HG02610 (cell line): Measurements from ENCODE around the gene PIP4K2B.

Experiments used
- ATAC-seq: cut with Tn5 transposase; IDR thresholded peaks from one replicate; pipeline ENCODE4 v1.9.1; 2021; ENCODE audit warnings: mild to moderate bottlenecking, moderate library complexity; ENCODE audit not compliant: unreplicated experiment

PIP4K2B gene

GRCh38 chr17:38779965-38780752, 19.2 kb downstream of the PIP4K2B start:
- ATAC-seq: no peak

- no peak for ATAC-seq
Measured at GRCh38 chr17:38777641-38778250, 21.6 kb downstream of the PIP4K2B start.

GRCh38 chr17:38773258-38773657, 26.1 kb downstream of the PIP4K2B start:
- ATAC-seq: no peak

GRCh38 chr17:38768417-38768816, 30.9 kb downstream of the PIP4K2B start:
- no peak for ATAC-seq

- no peak for ATAC-seq
Measured at GRCh38 chr17:38766341-38766740, 33.0 kb downstream of the PIP4K2B start.

GRCh38 chr17:38762231-38762630, 37.1 kb downstream of the PIP4K2B start:
- ATAC-seq: no peak

GRCh38 chr17:38761612-38762011, 37.7 kb downstream of the PIP4K2B start:
- no peak for ATAC-seq

- ATAC-seq: no peak
Measured at GRCh38 chr17:38753071-38753506, 46.3 kb downstream of the PIP4K2B start.

GRCh38 chr17:38752308-38753070, 46.9 kb downstream of the PIP4K2B start, which contains the start of gene PSMB3:
Gene PSMB3 (plus strand): TSS chr17:38752741. CDS start chr17:38752827, 86 bp downstream.
- ATAC-seq: peak; percentile 82

- ATAC-seq: no peak
Measured at GRCh38 chr17:38751808-38752307, 47.5 kb downstream of the PIP4K2B start.

GRCh38 chr17:38751144-38751807, 48.1 kb downstream of the PIP4K2B start:
- no peak for ATAC-seq

- no peak for ATAC-seq
Measured at GRCh38 chr17:38750312-38751121, 48.8 kb downstream of the PIP4K2B start.

GRCh38 chr17:38750044-38750311, 49.4 kb downstream of the PIP4K2B start:
- no peak for ATAC-seq

- ATAC-seq: no peak
Measured at GRCh38 chr17:38749223-38750043, 49.9 kb downstream of the PIP4K2B start.

GRCh38 chr17:38748892-38749222, 50.5 kb downstream of the PIP4K2B start:
- ATAC-seq: no peak

GRCh38 chr17:38748149-38748891, 51.0 kb downstream of the PIP4K2B start, which contains the start of gene PCGF2:
Gene PCGF2 (minus strand): TSS chr17:38748336. CDS start chr17:38740402, 7,934 bp downstream.
- no peak for ATAC-seq

GRCh38 chr17:38747463-38748148, 51.8 kb downstream of the PIP4K2B start:
- ATAC-seq: no peak

- no peak for ATAC-seq
Measured at GRCh38 chr17:38746849-38747462, 52.4 kb downstream of the PIP4K2B start.
